Thyroid gland (tissue), 4 donors: ENCODE data around the gene NFIX.

ENCODE experiments used
- CTCF ChIP-seq, 6 experiments: fragments of 200-600 bp in 3 of 6; fragments of 450-650 bp in 3 of 6; sonication (generic) in 3 of 6; IDR thresholded peaks; one replicate each; pipeline ENCODE4 v1.5.1; 2016 to 2019; ENCODE audit warnings: antibody characterized with exemption in 6 of 6, mild to moderate bottlenecking in 2 of 6, inconsistent platforms in 1 of 6, moderate library complexity in 1 of 6
- POLR2A ChIP-seq, 2 donors: fragments of 450-650 bp; IDR thresholded peaks; one replicate each; pipeline ENCODE4 v1.6.1; 2017; ENCODE audit warnings: antibody characterized with exemption in 2 of 2, mild to moderate bottlenecking in 2 of 2, moderate library complexity in 1 of 2

DNA sequence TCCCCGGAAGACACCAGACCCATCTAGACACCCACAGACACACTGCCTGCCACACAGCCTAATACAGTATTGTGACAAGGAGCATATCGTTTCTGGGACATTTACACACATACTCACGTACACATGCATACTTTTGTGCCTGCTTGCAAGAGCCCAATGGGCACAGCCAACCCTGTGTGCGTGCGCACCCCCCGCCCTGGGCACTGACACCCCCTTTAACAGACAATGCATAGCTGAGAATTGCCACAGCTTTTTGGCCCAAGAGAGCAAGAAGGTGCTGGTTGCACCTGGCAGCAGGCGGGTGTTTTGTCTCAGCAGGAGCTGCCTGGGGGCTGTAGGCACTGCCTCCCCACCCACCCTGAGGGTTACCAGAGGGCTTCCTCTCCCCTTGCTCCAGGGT lies 1.7 kb upstream of the NFIX start:
- TF ChIP-seq CTCF (IDR thresholded peaks at IDR 0.05) (no peak), POLR2A (IDR thresholded peaks at IDR 0.05) (no peak)
